Hematopoietic multipotent progenitor cell treated with erythropoietin and hydrocortisone succinate and interleukin-3 and kit ligand, for 6 days (in vitro differentiated cells): ENCODE data around the gene LCN6.
"Not testable (repeated sequence)": the region's sequence is repeated elsewhere in the genome, so short reads cannot be mapped to it uniquely, and the experiment has no call there.

ENCODE experiments used
- DNase-seq: peaks from one replicate; pipeline ENCODE4 v3.0.0-alpha.2; 2015

LCN6 gene, protein sequence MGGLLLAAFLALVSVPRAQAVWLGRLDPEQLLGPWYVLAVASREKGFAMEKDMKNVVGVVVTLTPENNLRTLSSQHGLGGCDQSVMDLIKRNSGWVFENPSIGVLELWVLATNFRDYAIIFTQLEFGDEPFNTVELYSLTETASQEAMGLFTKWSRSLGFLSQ

DNA sequence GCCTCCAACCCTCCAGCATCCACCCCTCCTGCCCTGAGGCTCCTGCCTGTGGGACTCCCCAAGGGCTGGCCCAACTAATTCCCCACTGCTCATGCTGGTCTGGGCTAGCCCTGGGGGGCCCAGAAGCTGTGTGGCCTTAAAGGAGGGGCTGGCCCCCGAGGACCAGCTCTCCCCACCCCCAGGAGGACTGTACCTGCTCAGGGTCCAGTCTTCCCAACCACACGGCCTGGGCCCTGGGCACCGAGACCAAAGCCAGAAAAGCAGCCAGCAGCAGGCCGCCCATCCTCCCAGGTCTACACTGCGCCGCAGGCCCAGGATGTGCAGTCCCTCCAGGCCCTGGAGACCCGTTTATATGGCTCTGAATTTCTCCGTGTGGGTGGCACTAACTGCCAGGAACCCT lies at the start of gene LCN6:
LCN6 (minus strand) TSS at position 325 of the 400 bp plus-strand sequence; CDS start at position 283, 42 bp downstream.
- DNase-seq = no peak

GRCh38 chr9:136796775-136797347 lies 48.5 kb upstream of the LCN6 start:
- DNase-seq = not testable (repeated sequence)

DNA sequence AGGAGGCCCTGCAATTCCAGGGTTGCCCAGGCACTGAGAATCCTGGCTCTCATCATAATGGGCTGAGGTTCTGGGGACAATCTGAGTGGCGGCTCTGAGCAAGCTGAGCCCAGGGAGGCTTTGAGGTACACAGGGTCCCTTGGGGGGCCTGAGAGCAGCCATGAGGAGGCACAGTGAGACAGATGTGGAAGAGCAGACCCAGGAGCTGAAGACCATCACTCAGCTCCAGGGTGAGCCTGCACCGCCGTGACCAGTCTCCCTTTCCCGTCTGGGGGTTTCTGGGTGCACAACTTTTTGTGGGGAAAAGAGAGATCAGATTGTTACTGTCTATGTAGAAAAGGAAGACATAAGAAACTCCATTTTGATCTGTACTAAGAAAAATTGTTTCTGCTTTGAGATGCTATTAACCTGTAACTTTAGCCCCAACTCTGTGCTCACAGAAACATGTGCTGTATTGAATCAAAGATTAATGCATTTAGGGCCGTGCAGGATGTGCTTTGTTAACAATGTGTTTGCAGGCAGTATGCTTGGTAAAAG lies 48.0 kb upstream of the LCN6 start, which contains the start of gene CCDC183:
CCDC183 (plus strand) TSS at position 101 of the 537 bp plus-strand sequence; CDS start at position 161, 60 bp downstream.
- DNase-seq = no peak

- DNase-seq = no peak
These were observed 46.6 kb upstream of the LCN6 start for GRCh38 chr9:136795000-136795348.

DNA sequence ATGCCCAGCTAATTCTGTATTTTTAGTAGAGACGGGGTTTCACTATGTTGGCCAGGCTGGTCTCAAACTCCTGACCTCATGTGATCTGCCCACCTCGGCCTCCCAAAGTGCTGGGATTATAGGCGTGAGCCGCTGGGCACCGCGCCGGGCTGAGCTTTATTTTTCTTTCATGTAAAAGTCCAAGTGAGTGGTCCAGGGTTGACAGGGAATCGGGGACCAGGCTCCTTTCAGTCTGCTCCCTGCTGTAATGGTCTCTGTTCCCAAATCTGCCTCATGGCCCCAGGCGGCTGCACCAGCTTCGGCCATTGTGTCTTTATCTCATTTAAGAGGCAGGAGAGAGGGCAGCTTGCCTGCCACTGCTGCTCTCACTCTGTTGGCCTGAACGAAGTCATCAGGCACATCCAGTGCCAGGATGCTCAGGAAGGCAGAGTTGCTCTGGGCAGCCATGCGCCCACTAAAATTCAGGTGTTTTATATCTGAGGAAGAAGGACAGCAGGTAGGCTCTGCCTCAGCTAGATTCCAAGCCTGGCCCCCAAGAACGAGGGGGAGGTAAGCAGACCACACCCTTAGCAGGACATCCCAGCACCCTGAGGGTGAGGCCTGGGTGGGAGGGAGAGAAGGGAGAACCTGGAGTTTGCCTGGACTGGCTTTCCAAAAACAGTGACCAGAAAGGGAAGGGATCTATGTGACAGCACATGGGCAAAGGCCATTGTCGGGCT lies 46.1 kb upstream of the LCN6 start:
- DNase-seq = no peak

DNA sequence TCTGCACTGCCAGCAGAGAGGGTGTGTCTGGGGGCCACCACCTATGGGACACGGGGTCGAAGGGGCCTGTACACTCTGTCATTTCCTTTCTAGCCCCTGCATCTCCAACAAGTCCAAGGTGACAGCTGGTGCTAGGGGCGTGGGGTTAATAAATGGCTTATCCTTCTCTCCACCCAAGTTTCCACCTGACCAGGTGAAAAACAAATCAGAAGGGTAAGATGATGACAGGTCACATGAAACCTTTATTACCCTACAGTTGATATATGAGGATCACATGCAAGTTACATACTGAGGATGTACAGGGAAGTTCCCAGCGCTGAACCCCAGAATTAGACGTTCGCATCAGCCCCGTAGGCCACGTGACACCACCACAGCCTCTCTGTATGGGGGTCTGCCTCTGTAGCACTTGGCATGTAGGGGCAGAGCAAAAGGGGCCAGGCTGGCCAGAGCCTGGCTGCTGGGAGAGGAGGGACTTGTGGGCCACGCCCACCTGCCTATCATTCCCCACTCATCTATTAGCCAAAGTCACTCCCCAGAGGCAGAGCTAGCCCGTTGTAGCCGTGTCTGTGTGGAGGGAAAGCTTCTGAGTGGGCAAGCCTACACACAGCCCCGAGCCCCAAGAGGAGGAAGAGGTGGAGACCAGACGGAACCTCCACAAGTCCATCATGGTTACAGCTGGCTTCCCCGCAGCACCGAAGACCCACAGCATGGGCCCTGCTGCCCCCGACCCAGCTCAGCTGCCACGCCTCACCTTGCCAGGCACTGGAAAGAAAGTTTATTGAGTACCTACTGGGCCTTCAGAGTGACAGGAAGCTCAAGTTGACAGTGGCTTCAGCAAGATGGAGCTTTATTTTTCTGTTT lies 45.0 kb upstream of the LCN6 start:
- DNase-seq = peak; percentile 85

DNA sequence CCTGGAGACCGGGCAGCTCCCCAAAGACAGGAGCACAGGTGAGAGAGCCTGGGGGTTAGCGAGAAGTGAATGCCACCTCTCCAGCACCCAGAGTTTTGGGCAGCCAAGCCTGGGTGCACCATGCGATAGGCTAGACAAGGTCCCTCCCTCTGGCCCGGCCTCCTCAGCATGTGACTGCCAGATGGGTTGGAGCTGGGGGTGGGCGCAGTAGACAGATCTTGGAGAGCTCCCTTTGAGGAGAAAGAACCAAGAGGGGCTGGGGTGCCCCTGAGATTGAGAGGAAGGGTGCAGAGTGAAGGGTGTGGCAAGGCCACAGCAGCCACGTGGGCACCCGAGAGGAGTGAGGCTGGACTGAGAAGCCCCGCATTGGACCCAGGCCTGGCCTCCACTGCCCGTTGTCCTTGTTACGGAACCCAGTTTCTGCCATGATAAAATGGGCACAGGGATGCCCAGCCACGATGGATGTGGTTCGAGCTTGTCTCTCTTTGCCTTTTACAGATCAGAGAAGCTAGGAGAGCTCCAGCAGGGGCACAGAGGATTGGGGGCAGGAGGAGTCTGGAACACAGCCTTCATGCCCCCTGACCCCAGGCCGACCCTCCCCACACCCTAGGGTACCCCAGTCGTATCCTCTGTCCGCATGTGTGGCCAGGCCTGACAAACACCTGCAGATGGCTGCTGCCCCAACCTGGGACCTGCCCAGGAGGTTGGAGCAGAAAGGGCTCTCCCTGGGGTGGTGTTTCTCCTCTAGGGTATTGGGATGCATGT lies 44.2 kb upstream of the LCN6 start:
- DNase-seq = peak; percentile 65

GRCh38 chr9:136791516-136792276 lies 43.4 kb upstream of the LCN6 start:
- DNase-seq = peak; percentile 79

DNA sequence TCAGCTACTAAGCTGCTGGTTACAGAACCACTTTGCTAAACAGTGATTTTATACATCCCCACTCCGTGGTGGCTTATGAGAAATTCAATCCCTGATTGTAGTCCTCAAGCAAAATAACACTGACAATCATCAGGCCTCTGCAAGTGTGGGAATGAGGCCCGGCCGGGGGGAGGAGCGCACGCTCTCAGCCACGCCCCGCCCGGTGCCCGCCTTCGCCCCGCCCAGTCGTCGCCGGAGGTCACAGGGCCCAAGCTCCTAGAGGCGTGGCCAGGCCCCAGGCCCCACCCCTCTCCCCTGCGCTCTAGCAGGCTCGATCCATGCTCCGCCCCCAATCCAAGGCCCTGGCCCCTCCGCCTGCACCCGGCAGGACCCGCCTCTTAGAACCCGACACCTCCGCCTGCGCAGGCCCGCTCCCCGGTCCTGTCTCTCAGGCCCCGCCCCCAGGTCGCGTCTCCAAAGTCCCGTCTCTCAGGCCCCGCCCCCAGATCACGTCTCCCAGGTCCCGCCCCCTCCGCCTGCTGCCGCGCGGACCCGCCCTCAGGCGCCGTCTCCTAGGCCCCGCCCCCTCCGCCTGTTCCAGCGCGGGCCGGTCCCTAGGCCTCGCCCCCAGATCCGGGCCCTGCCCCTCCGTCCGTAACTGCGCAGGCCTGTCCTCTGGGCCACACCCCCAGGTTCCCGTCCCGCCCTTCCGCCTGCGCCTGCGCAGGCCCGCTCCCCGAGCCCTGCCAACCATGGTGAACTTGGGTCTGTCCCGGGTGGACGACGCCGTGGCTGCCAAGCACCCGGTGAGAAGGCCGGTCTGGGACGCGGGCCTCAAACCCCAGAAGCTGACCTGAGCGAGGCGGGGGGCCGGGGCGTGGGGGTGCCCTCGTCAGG lies 42.6 kb upstream of the LCN6 start, which contains the start of gene TMEM141:
TMEM141 (plus strand) TSS at position 705 of the 876 bp plus-strand sequence; CDS start at position 732, 27 bp downstream.
- peak; percentile 100 for DNase-seq

- no peak for DNase-seq
These were observed 41.2 kb upstream of the LCN6 start for GRCh38 chr9:136789523-136789937.

DNA sequence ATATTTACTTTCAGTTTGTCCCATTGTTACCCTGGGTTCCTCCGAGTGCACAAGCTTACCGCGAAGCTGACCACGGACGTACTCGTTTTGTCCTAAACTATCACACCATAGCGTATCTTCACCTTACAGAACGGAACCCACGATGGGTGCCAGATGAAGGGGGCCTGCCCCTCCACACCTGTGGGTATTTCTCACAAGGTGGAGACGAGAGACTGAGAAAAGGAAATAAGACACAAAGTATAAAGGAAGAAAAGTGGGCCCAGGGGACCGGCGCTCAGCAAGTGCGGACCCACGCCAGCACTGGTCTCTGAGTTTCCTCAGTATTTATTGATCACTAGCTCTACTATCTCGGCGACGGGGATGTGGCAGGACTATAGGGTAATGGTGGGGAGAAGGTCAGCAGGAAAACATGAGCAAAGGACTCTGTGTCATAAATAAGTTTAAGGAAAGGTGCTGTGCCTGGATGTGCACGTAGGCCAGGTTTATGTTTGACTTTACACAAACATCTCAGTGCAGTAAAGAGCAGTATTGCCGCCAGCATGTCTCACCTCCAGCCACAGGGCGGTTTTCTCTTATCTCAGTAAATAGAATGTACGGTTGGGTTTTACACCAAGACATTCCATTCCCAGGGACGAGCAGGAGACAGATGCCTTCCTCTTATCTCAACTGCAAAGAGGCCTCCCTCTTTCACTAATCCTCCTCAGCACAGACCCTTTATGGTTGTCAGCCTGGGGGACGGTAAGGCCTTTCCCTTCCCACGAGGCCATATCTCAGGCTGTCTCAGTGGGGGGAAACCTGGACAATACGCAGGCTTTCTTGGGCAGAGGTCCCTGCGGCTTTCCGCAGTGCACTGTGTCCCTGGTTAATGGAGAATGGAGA lies 40.6 kb upstream of the LCN6 start:
- DNase-seq = peak; percentile 76

DNA sequence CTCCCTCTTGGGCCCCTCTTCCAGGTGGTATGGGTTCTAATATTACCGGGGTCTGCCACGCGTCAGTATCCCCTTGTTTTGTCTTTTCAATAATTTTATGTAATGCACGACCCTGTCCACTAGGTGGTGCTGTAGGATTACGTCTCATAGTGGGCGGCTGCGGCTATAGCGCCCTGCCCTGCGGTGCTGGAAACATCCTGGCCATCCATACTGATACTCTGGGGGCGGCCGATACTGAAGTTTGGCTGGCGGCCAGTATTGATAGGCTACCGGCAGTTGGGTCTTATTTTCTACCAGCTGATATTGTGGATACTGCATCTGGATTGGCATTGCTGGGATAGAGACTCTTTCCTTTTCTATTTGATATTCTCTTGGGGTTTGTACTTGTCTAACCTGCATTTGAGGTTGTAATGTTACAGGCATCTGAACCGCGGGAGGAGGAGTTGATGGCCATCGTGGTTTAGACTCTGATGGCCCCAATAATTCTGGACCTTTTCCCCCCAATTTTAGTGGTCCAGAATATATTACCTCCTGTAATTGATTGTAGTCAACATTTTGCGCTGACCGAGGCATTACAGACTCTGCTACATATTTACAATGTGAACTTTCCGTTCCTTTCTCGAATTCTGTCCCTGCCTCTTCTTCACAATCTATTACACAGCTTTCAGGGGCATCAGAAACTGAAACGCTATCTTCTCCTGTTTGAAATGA lies 39.5 kb upstream of the LCN6 start:
- peak; percentile 94 for DNase-seq

- DNase-seq = not testable (repeated sequence)
These were observed 38.7 kb upstream of the LCN6 start for GRCh38 chr9:136786983-136787382.

DNA sequence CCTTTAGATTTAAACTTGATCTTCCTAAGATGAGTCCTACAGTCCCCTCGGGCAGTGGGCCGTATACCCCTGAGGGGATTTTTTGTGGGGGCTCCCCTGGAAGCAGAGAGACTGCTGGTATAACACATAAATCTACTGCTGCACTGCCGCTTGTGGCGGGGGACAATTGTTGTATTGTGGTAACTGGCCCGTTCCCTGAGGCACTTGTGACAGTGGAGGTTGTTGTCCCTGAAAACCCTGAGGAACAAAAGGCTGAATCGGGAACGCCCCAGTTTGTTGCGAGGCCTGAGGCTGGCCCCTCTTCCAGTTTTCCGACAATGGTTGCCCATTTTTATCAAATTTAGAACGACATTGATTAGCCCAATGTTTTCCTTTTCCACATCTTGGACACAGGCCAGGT lies 38.1 kb upstream of the LCN6 start:
- DNase-seq = no peak

DNA sequence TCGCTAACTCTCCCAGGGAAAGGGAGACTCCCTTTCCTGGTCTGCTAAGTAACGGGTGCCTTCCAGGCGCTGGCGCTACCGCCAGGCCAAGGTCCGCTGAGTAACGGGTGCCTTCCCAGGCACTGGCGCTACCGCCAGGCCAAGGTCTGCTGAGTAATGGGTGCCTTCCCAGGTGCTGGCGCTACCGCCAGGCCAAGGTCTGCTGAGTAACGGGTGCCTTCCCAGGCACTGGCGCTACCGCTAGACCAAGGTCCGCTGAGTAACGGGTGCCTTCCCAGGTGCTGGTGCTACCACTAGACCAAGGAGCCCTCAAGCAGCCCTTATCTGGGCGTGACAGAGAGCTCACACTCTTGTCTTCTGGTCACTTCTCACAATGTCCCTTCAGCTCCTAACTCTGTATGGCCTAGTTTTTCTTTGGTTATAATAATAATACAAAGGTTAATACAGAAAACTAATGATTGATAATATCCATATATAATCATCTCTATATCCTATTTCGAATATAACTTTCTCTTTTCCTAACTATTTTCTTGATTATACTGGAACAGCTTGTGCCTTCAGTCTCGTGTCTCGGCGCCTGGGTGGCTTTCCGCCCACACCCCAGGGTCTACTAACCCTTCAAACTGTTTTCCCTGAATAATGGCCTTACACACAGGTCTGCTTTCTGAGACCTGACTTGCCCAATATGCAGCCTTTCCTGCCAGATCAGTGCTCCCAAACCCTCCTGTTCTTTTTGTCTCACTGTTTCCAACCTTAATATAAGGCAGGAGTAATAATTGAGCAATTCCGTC lies 37.4 kb upstream of the LCN6 start:
- peak; percentile 63 for DNase-seq

GRCh38 chr9:136784997-136785361 lies 36.7 kb upstream of the LCN6 start:
- peak; percentile 87 for DNase-seq

DNA sequence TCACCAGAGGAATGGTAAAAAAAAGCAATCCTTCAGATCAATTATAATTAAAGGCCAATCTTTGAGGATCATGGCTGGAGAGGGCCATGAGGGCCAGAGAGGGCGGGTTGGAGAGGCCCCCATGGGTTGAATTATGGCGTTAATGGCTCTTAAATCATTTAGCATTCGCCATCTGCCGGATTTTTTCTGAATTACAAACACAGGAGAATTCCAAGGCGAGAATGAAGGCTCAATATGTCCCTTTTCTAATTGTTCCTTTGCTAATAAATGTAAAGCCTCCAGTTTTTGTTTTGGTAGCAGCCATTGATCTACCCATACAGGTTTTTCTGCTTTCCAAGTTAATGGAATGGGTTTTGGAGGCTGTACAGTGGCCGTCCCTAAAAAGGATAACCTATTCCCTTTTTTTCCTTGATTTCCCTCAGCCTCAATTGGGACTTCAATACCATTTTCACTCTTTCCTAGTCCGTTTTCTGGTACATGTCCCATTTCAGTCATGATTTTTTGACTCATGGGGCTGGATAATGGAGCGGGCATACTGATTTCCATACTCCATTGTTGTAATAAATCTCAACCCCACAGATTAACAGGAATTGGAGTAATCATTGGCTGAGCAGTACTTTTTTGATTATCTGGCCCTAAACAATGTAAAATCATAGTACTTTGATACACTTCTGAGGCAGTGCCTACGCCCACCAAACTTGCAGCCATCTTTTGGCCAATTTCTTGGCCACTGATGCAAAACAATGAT lies 36.1 kb upstream of the LCN6 start:
- peak; percentile 84 for DNase-seq
